GM21723 (cell line): ENCODE measurements around the gene ADGRG4.

ENCODE experiments used
- ATAC-seq: cut with Tn5 transposase; IDR thresholded peaks from one replicate; pipeline ENCODE4 v1.9.1; 2021; ENCODE audit warnings: mild to moderate bottlenecking, moderate library complexity; ENCODE audit not compliant: unreplicated experiment

The ADGRG4 gene

DNA sequence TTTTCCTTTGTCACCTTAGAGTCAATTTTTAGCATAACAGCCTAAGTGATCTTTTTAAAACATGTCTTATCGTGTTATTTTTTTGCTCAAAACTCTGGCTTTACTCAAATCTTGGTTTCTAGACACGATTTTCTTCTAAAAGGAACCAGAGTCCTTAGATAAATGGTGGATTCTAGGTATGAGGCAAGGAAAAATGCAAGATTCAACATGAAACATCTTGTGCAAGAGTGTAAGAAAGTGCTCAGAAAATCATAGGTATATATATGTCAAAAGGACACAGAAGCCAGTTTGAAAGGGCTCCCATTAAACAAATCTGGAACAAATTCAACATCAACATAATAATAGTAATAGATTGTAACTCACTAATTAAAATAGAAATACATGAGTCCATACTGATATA is 8.1 kb upstream of the ADGRG4 start:
- ATAC-seq: no peak

DNA sequence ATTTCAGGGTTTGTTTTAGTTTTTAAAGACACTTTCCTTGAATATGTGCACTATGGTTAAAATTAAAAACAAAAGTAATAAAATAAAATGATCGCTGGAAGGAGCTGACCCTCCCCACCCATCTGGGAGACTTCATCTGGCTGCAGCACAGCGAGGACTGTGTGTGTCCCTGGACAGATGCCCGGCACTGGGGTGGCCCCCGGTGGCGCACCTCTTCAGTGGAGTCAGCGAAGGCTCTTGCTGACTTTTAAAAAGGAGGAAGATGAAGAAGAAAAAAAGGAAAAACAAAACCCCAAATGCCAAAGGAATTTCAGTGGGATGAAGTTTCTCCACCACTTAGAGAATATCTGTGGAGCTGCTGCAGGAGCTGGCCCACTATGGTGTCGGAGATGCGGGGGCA is 5.4 kb upstream of the ADGRG4 start:
- no peak for ATAC-seq

DNA sequence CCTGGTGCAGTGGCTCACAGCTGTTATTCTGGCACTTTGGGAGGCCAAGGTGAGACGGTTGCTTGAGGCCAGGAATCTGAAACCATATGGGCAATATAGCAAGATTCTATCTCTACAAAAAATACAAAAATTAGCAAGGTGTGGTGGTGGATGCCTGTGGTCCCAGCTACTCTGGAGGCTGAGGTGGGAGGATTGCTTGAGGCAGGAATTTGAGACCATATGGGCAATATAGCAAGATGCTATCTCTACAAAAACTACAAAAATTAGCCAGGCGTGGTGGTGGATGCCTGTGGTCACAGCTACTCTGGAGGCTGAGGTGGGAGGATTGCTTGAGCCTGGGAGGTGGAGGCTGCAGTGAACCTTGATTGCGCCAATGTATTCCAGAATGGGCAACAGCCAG is 2.3 kb downstream of the ADGRG4 start:
- ATAC-seq: no peak

DNA sequence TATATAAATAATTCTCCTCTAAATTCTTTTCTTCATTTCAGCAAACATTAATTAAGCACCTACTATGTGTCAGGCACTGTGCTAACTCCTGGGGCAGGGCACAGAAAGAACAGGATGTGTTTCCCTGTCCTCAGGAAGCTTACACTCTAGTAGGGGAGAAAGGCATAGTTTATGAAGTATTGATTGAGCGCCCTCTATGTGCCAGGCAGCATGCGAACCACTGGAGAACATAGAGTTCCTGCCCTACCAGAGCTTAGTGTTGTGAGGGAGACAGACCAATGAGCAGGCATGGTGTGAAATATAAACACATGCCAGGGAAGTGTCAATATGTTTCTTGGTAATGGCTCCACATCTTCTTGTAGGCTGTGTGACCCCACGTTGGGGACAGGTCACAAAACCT is 3.7 kb downstream of the ADGRG4 start:
- no peak for ATAC-seq

DNA sequence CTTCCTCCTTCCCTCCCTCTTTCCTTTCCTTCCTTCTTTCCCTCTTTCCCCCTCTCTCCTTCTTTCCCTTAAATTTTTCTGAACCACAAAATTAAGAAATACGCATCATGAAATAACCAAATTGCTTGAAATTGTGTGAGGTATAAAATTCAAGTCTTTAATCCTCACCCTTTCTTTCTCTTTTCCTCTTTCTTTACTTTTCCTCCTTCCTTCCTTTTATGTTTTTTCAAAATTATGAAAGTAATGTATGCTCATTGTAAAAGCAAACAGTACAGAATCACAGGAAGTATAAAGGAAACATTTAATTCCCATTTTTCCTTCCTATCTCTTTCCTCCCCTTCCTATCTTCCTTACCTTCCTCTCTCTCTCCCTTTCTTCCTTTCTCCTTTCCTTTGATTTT is 5.4 kb downstream of the ADGRG4 start:
- no peak for ATAC-seq

DNA sequence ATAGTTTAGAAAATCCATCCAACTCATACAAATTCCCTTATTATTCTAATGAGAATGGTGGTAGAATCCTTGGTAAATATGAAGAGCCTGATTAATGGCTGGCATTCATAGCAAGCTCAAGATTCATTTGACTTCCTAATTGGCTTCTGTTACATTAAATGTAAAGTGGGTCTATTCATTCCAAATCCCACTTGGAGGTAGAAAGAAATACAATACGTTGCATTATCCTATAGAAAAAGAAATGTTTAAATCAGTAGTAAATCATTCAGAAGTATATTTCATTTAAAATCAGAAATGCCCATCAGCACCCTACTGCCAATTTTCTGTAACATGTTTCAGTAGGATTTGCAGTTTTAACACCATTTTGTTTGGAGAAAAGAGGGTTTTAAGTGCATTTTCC is 6.7 kb downstream of the ADGRG4 start:
- no peak for ATAC-seq

DNA sequence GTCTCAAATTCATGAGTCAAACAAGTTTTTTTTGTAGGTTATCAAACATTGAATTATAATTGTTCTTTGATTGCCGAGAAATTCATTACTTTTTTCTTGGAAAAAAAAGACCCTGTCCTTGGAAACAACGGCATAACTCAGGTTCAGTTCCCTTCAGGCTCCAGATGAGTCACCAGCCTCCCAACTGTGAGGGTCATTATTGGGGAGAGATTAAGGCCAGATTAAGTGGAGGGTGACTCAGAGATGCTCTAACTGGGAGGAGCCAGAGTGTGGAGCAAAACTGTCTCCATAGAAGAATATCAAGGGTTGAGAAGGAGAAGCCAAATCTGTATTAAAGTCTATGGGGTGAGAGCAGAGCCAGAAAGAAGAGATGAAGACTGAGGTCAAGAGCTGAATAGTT is 9.6 kb downstream of the ADGRG4 start:
- no peak for ATAC-seq

DNA sequence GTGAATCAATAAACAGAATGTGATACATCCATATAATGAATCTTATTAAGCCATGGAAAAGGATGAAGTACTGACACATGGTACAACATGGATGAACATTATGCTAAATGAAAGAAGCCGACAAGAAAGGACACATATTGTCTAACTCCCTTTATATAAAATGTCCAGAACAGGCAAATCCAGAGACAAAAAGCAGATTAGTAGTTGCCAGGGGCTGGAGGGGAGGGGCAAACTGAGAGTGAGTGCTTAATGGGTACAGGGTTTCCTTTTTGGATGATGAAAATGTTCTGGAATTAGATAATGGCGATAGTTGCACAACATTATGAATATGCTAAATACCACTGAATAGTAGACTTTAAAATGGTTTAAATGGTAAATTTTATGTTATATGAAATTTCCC is 17.4 kb downstream of the ADGRG4 start:
- no peak for ATAC-seq

DNA sequence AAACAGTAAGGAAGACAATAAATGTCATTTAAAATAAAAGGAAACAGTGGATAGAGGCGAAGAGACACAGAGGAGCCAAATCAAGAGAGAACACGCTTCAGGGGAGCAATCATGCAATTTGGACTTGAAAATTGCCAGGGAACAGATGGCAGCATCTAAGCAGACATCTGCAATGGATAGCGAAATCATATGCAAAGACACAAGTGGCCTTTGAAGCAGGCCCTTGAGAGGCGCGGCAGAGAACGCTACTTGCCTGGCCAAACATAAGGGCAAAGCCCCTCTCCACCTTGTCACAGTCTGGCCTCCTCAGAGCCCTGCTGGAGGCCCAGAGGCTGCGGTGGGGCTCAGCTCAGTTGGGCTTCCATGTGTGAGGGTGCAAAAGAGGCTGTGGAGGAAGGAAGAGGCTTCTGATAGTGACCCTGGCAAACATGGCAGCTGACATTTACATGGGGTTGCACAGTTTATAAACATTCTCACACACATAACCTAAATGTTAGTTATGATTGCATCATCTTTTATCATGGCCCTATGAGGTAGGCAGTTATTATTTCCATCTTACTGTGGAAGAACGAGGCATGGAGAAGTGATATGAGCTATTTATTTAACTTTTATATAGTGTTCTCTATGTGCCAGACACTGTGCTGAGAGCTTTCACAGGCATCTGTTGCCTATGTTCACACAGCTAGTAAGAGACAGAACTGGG is 18.3 kb downstream of the ADGRG4 start:
- no peak for ATAC-seq

DNA sequence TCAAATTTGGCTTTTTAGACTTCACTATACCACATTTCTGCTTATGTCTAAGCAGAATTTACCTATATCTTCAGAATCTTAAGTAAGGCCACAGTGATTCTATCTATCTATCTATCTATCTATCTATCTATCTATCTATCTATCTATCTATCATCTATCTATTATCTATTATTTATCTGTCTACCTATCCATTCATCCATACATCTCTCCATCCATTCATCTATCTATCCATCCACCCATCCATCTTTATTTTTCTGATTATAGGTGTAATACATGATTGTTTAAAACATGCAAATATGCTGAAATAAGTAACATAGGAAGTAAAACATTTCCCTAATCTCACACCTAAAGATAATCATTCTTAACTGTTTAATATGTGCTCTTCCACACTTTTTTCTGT is 18.8 kb downstream of the ADGRG4 start:
- ATAC-seq: no peak

DNA sequence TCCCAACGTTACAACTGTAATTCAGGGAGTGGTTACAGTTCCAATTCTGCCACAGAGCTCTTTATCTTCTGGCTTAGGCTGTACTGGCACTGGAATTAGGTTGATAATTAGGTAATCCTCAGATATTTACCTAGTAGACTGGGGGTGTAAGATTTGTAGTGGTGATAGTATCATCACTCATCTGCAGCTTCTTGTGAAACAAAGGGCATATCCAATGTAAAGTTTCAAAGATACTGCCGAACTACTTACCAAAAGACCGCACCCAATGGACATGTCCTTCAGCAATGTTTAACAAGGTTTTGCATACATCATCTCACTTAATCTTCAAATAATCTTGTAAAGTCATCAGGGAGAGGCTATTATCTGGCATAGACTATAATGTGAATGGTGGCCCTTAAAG is 20.8 kb downstream of the ADGRG4 start:
- no peak for ATAC-seq

DNA sequence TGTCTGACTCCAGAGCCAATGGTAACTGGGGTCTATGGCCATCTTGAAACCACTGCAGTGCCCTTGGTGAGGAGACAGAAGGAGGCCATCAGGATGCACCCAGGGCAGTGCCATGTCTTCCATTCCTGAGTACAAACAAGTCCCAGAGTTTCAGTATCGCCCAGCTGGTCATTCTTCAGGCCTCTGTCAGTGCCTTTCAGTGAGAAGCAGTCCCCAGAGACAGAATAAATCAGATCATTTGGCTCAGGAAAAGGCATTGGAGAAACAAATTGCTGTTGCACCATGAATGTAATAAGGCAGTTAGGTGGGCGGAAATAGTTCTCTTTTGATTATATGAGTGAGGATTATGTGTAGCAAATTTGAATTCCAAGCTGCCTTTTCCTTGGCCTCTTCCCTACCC is 21.3 kb downstream of the ADGRG4 start:
- no peak for ATAC-seq

DNA sequence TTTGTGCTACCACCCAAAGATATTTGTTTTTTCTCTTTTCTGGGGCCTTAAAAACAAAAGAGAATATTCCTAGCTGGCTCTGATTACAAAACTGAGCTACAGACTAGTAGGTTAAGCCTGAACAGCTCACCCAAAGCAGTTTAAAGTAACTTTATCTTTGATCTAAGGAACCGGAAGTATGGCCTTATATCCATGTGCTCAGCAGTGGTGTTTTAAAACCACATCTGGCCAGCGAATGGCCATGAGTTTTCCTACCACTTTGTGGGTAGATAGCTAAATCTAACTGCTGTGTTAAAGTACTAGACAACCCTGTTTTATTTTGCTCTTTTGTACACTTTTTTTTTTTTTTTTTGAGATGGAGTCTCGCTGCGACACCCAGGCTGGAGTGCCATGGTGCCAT is 24.6 kb downstream of the ADGRG4 start:
- ATAC-seq: no peak

DNA sequence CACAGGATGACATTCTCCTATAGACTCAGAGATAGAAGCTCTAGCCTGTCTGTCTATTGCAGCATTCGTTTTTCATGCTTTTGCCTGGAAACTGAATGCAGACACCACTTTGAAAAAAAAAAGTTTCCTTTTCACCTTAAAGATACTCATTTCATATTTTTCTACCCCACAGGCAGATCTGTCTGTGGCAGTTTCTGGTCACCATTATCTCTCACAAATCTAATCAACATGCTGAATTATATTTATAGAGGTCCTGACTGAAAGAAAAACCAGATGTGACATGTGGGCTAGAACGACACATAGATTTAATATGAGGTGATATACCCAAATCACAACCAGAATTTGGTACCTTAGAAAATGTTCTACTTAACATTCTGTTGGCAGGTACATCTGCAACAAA is 28.2 kb downstream of the ADGRG4 start:
- no peak for ATAC-seq

DNA sequence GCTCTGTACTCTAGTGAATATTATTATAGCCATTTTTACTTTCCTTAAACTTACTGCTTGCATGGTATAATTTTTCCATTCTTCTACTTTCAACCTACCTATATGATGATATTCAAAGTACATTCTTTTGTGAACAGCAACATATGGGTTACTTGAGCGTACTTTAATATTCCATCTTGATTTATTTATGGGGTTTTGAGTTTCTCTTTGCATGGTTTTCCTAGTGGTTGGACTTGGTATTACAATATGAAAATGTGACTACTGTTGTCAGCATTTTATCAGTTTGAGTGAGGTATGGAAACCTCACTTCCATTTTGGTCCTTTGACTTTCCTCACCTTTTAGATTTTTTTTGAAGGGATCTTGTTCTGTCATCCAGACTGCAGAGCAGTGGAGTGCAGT is 35.9 kb downstream of the ADGRG4 start:
- no peak for ATAC-seq

DNA sequence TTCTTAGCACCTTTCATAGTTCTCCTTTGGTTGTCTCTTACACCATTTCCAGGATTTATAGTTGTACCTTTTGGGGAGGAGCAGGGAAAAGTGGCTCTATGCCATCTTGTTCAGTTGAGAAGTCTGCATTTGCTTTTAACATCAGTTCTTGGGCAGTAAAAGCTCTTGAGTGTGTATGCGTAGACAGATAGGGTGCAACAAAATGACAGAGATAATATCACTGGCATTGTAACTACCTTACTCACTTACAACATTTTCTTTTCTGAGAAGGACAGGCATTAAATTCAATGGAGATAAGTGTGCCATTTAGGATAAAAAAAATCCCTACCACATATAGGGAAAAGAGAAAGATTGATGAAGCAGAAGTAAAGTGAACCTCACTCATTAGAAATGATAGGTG is 38.9 kb downstream of the ADGRG4 start:
- ATAC-seq: no peak

DNA sequence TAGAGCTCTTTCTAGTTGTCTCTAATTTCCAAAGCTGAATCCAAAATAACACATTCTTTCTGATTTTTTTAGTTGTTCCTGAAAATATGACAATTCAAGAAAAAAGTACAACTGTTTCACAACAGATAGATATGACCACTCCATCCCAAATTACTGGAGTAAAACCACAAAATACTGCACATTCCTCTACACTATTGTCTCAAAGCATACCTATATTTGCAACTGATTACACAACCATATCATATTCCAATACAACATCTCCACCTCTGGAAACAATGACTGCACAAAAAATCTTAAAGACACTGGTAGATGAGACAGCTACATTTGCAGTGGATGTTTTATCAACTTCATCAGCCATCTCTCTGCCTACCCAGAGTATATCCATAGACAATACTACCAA is 43.6 kb downstream of the ADGRG4 start:
- no peak for ATAC-seq

DNA sequence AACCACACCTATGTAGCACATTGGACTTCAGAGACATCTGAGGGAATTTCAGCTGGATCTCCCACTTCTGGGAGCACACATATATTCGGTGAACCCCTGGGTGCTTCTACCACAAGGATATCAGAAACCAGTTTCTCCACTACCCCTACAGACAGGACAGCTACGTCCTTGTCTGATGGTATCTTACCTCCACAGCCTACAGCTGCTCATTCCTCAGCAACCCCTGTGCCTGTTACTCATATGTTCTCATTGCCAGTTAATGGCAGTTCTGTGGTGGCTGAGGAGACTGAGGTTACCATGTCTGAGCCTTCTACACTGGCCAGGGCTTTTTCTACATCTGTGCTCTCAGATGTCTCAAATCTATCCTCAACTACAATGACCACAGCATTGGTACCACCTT is 45.7 kb downstream of the ADGRG4 start:
- ATAC-seq: no peak

DNA sequence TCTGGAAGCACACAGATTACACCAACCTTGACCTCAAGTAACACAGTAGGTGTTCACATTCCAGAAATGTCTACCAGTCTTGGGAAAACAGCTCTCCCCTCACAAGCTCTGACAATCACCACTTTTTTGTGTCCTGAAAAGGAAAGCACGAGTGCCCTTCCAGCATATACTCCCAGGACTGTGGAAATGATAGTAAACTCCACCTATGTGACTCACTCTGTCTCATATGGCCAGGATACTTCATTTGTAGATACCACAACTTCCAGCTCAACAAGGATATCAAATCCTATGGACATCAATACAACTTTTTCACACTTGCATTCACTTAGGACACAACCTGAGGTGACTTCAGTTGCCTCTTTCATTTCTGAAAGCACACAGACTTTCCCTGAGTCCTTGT is 46.9 kb downstream of the ADGRG4 start:
- no peak for ATAC-seq

DNA sequence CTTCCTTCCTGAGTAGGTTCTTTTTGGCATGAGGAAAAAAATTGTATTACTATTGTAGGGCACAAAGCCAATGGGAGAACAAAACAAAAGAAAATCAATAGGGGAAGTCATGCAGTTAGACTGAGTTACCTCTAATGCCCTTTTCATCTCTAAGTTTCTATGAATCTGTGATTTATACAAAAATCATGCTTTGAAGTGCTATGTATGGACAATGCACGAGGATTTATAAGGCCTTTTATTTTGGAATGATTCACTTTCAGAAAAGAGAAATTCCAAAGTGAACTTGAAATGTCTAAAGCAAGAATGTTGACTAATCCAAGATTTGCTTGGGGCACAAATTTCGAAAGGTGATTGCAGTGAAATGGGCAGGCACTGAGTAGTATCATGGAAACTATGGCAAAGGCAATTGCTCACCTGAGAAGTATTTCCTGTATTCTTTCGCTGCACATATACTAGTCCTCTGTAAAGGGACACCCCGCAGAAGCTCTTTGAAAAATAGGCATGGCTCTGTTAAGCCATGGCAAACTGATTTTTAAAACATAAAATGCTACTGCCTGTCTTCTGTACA is 52.8 kb downstream of the ADGRG4 start:
- no peak for ATAC-seq

DNA sequence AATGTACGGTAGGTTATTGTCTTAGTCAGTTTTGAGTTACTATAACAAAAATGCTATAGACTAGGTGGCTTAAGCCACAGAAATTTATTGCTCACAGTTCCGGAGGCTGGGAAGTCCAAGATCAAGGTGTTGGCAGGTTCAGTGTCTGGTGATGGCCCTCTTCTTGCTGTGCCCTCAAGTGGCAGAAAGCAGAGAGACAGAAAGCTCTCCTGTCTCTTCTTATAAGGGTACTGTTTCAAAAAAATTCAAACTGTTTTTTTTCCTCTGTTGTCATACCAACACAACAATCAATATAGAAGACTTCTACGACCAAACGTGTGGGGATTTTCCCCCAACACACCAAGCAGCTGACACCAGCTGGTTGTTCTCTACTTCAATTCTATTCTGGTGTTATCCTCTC is 53.4 kb downstream of the ADGRG4 start:
- ATAC-seq: no peak

DNA sequence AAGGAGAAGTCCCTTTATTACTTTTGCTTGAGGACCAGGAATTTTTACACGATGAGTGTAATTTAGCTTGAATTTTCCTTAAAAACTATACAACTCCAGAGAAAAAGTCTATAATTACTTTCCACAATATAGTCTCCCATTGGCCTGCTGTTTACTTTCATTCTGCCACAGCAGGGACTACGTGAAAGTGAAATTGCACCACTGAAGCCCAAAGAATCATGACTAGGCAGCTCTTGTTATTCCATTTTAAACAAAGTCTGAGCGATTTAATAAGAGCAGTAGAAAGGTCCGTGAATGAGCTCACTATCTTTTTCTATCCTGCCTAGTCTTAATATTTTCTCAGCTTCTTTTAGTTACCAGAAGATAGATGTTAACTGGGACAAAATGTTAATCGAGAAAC is 68.6 kb downstream of the ADGRG4 start:
- no peak for ATAC-seq

DNA sequence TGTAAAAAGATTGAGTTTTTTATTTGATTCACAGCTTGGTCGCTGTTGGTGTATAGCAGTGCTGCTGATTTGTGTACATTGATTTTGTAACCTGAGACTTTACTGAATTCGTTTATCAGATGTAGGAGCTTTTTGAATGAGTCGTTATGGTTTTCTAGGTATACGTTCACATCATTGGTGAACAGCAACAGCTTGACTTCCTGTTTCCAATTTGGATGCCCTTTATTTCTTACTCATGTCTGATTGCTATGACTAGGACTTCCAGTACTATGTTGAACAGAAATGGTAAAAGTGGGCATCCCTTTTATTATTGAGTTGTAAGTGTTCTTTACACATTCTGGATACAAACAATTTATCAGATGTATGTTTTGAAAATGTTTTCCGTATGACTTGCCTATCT is 76.0 kb downstream of the ADGRG4 start:
- no peak for ATAC-seq
